Endothelial cell of umbilical vein (primary cell): ENCODE data around the gene KCNIP3. TPM values are rescaled to one million over a fixed set of nuclear protein-coding genes. Genes with fewer than 3 reads are reported as not detected.

Experiments
- BruUV-seq: library from RNA; stranded (reverse); fragments of 400-500 nt; replicated peaks from 2 replicates; lab custom pipeline; 2021; lab: Mats Ljungman, UMichigan
- CTCF ChIA-PET: fragments of 300-600, 350-600 bp; sonication (Branson Sonifier 250); formaldehyde crosslinking; loops from one replicate; lab custom pipeline; 2021; ENCODE audit warnings: antibody characterized with exemption, inconsistent platforms; lab: Charles Lee
- POLR2A ChIA-PET: fragments of 300-600, 350-600 bp; sonication (Branson Sonifier 250); formaldehyde crosslinking; loops from one replicate; lab custom pipeline; 2021; ENCODE audit warnings: antibody characterized with exemption, inconsistent platforms; lab: Charles Lee
- DNase-seq: peaks from one replicate; pipeline ENCODE4 v3.0.0-alpha.2; 2011; ENCODE audit warnings: low read depth, low spot score
- FAIRE-seq: peaks from 2 replicates; lab custom pipeline; 2011; peaks lifted over from hg19 to GRCh38; lab: Jason Lieb, UNC
- H2AFZ ChIP-seq: 2 replicates; pipeline ENCODE4 v1.6.0; 2012; ENCODE audit warnings: low read depth, low read length, control low read depth, inconsistent platforms
- H3K27ac ChIP-seq: 2 replicates; pipeline ENCODE4 v1.5.1; 2011; ENCODE audit warnings: low read depth, mild to moderate bottlenecking, control low read depth, low read length, moderate library complexity; ENCODE audit not compliant: insufficient read depth
- H3K27me3 ChIP-seq, 2 experiments: 2 replicates each; pipeline versions ENCODE4 v1.6.0 to v1.6.1; 2011; ENCODE audit warnings: low read length in 2 of 2, mixed read lengths in 1 of 2; ENCODE audit not compliant: control insufficient read depth in 2 of 2, insufficient read depth in 2 of 2
- H3K36me3 ChIP-seq, 2 experiments: 2 replicates in 1 of 2; 3 replicates in 1 of 2; pipeline ENCODE4 v1.5.1; 2011; ENCODE audit warnings: low read length in 2 of 2, mild to moderate bottlenecking in 1 of 2, moderate library complexity in 1 of 2; ENCODE audit not compliant: control insufficient read depth in 2 of 2, insufficient read depth in 2 of 2; ENCODE audit errors: extremely low read depth in 1 of 2
- H3K4me1 ChIP-seq: 3 replicates; pipeline ENCODE4 v1.5.1; 2011; ENCODE audit warnings: mild to moderate bottlenecking, low read length; ENCODE audit not compliant: control insufficient read depth, insufficient read depth; ENCODE audit errors: extremely low read depth
- H3K4me2 ChIP-seq: 2 replicates; pipeline ENCODE4 v1.6.1; 2011; ENCODE audit warnings: low read length, control low read depth, mixed read lengths; ENCODE audit not compliant: insufficient read depth
- H3K4me3 ChIP-seq, 3 experiments: fragments of 200-600 bp in 1 of 3; sonication (generic), shearing (Covaris generic) in 1 of 3; replicated peaks in 1 of 3; 2 replicates each; pipeline ENCODE4 v1.5.1; 2011 to 2016; ENCODE audit warnings: control low read depth in 3 of 3, low read length in 3 of 3, mild to moderate bottlenecking in 2 of 3, inconsistent platforms in 1 of 3, low read depth in 1 of 3, moderate library complexity in 1 of 3; ENCODE audit not compliant: insufficient read depth in 1 of 3
- H3K79me2 ChIP-seq: 2 replicates; pipeline ENCODE4 v1.6.0; 2012; ENCODE audit warnings: low read length, inconsistent platforms; ENCODE audit not compliant: control insufficient read depth, insufficient read depth
- H3K9ac ChIP-seq: replicated peaks from 2 replicates; pipeline ENCODE3; 2011; ENCODE audit warnings: low read length, control low read depth; ENCODE audit not compliant: insufficient read depth; ENCODE audit errors: extremely low read depth
- H3K9me1 ChIP-seq: replicated peaks from 3 replicates; pipeline ENCODE4 v1.6.0; 2011; ENCODE audit warnings: mild to moderate bottlenecking, low read length; ENCODE audit not compliant: control insufficient read depth, insufficient read depth; ENCODE audit errors: extremely low read depth
- H3K9me3 ChIP-seq: replicated peaks from 2 replicates; pipeline ENCODE4 v1.5.1; 2012; ENCODE audit warnings: low read length, inconsistent platforms; ENCODE audit not compliant: control insufficient read depth, insufficient read depth
- H4K20me1 ChIP-seq: replicated peaks from 2 replicates; pipeline ENCODE3; 2011; ENCODE audit warnings: mild to moderate bottlenecking, low read length; ENCODE audit not compliant: control insufficient read depth, insufficient read depth; ENCODE audit errors: extremely low read depth
- CTCF ChIP-seq, 2 donors: IDR thresholded peaks; 1 replicate in 1 of 2; 2 replicates in 1 of 2; pipeline ENCODE4 v1.5.1; 2011; ENCODE audit warnings: low read length in 2 of 2, mild to moderate bottlenecking in 2 of 2, moderate library complexity in 2 of 2, control low read depth in 1 of 2, inconsistent platforms in 1 of 2, low read depth in 1 of 2; ENCODE audit not compliant: insufficient read depth in 1 of 2; ENCODE audit errors: extremely low read depth in 1 of 2
- EZH2 ChIP-seq: IDR thresholded peaks from 2 replicates; pipeline ENCODE4 v1.6.1; 2012; ENCODE audit warnings: borderline replicate concordance, low read depth, mild to moderate bottlenecking, moderate library complexity, low read length, inconsistent platforms; ENCODE audit not compliant: severe bottlenecking
- FOS ChIP-seq: IDR thresholded peaks from 2 replicates; pipeline ENCODE4 v1.6.1; 2011; ENCODE audit warnings: mild to moderate bottlenecking, low read length, moderate library complexity, borderline replicate concordance; ENCODE audit not compliant: insufficient read depth
- GATA2 ChIP-seq: IDR thresholded peaks from 2 replicates; pipeline ENCODE4 v1.7.0; 2011; ENCODE audit warnings: low read depth, mild to moderate bottlenecking, moderate library complexity, mixed read lengths, low read length; ENCODE audit not compliant: insufficient read length, insufficient read depth
- JUN ChIP-seq: IDR thresholded peaks from 2 replicates; pipeline ENCODE4 v1.6.1; 2011; ENCODE audit warnings: borderline replicate concordance, low read depth; ENCODE audit not compliant: insufficient read length, insufficient read depth
- MYC ChIP-seq: IDR thresholded peaks from one replicate; pipeline ENCODE4 v1.6.1; 2011; ENCODE audit warnings: mild to moderate bottlenecking, low read depth, low read length
- POLR2A ChIP-seq: IDR thresholded peaks from 2 replicates; pipeline ENCODE4 v1.6.1; 2012; ENCODE audit warnings: low read depth, mild to moderate bottlenecking, control low read depth, low read length
- POLR2AphosphoS5 ChIP-seq: IDR thresholded peaks from 2 replicates; pipeline ENCODE4 v1.6.1; 2012; ENCODE audit warnings: low read depth, mild to moderate bottlenecking, control low read depth, low read length, moderate library complexity; ENCODE audit not compliant: insufficient read depth
- dilution Hi-C: fragments of 300-500 bp; cut with MboI; formaldehyde crosslinking; loops from one replicate; pipeline ENCODE4 v1.15.0; 2019; ENCODE audit warnings: low sequenced_read_pairs; ENCODE audit not compliant: extremely low pct_ligation_motif_present
- intact Hi-C: fragments of 100-400 bp; cut with micrococcal nuclease; formaldehyde crosslinking; loops from one replicate; pipeline ENCODE4 v1.10.0; 2022
- polyA plus RNA-seq, 4 experiments: library from polyadenylated mRNA; depleted of rRNA in 3 of 4; stranded (reverse) in 3 of 4; unstranded in 1 of 4; fragments of >200 nt; gene quantifications; 2 replicates each; pipeline versions ENCODE4 v1.2.1 to v1.2.3, GENCODE V29; 2011 to 2012; ENCODE audit warnings: missing spikeins in 1 of 4
- total RNA-seq: library from RNA; stranded (reverse); gene quantifications from 2 replicates; pipeline ENCODE4 v1.2.3, GENCODE V29; 2021
- TF ChIP-seq, protein P1 (sequence below): IDR thresholded peaks from 2 replicates; pipeline ENCODE4 v1.6.1; 2011; ENCODE audit not compliant: insufficient read depth, insufficient read length

Gene KCNIP3
- total and polyA plus RNA-seq, 2 donors (not counting 3 experiments of a cell fraction or from before 2014, with no cell fraction given) = 0.12 to 0.62 TPM

- ChIA-PET CTCF (interaction anchor here (2.1 kb wide), 1 partner anchor 9 kb away, joined by 6 read pairs; no protein-coding TSS in a partner anchor), POLR2A (no interaction called here)
- no peak overlapping the region for H3K27ac ChIP-seq
- no peak for DNase-seq
- BruUV-seq = no TSS peak
- no peaks in the 10 kb centered on the region for H3K4me1 ChIP-seq
- no peaks in the 10 kb centered on the region for H3K9me1 ChIP-seq
- no peaks in the 10 kb centered on the region for H3K79me2 ChIP-seq
- no peak for FAIRE-seq
- intact Hi-C loops (no loop called here), dilution Hi-C loops (no loop called here)
- no peak overlapping the region for H3K4me2 ChIP-seq
- H3K36me3 ChIP-seq = no peaks in the 10 kb centered on the region
- H3K9me3 ChIP-seq = no peaks in the 10 kb centered on the region
- H3K9ac ChIP-seq = no peak overlapping the region
- no peak overlapping the region for H2AFZ ChIP-seq
- no peaks in the 10 kb centered on the region for H4K20me1 ChIP-seq
- H3K27me3 ChIP-seq = peaks cover 0 to 3% of the 10 kb centered on the region in 2 experiments
- TF ChIP-seq EZH2 (no peak), JUN (no peak), GATA2 (no peak), MYC (no peak), POLR2AphosphoS5 (no peak), POLR2A (no peak), FOS (no peak), CTCF (IDR thresholded peaks at IDR 0.05; ENCODE audit: extremely low read depth in 1 of 2, insufficient read depth in 1 of 2, low read depth in 1 of 2, low read length in 2 of 2) (no peak)
- TF ChIP-seq, protein P1, sequence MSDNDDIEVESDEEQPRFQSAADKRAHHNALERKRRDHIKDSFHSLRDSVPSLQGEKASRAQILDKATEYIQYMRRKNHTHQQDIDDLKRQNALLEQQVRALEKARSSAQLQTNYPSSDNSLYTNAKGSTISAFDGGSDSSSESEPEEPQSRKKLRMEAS = no peak
- H3K4me3 ChIP-seq = no peak overlapping the region
Measured at GRCh38 chr2:95353613-95354468, 56.7 kb downstream of the KCNIP3 start.
